GM12878 (cell line): ENCODE data around the gene CD33. TPM values are rescaled to one million over a fixed set of nuclear protein-coding genes. Genes with fewer than 3 reads are reported as not detected.

Experiments used
- ATAC-seq: fragments of 200-7000 bp; cut with Tn5 transposase; 3 replicates; pipeline ENCODE4 v1.9.1; 2020; ENCODE audit warnings: mild to moderate bottlenecking, moderate library complexity
- BruUV-seq: library from RNA; stranded (reverse); fragments of 400-500 nt; replicated peaks from 2 replicates; lab custom pipeline; 2021; lab: Mats Ljungman, UMichigan
- CTCF ChIA-PET: fragments of 300-600 bp; sonication (Branson Sonifier 250); formaldehyde crosslinking; extraction: SDS; loops from one replicate; lab custom pipeline; 2021; ENCODE audit warnings: inconsistent platforms; lab: Yijun Ruan, JAX
- POLR2A ChIA-PET: fragments of 350-600 bp; formaldehyde crosslinking; extraction: SDS; loops from one replicate; lab custom pipeline; 2021; ENCODE audit warnings: inconsistent platforms; lab: Charles Lee
- RAD21 ChIA-PET: fragments of 300-600 bp; sonication (Branson Sonifier 250); formaldehyde crosslinking; loops from one replicate; lab custom pipeline; 2023; ENCODE audit warnings: antibody characterized with exemption; ENCODE audit not compliant: unreplicated experiment; lab: Charles Lee
- SMC1A ChIA-PET: fragments of 300-600 bp; sonication (Branson Sonifier 250); formaldehyde crosslinking; loops from one replicate; lab custom pipeline; 2023; ENCODE audit not compliant: unreplicated experiment, uncharacterized antibody; lab: Charles Lee
- DNase-seq: peaks from one replicate; pipeline ENCODE4 v3.0.0-alpha.2; 2011; ENCODE audit warnings: low read depth, low spot score
- FAIRE-seq: peaks from 3 replicates; lab custom pipeline; 2011; peaks lifted over from hg19 to GRCh38; lab: Jason Lieb, UNC
- H2AFZ ChIP-seq: 2 replicates; pipeline ENCODE4 v1.6.0; 2011; ENCODE audit warnings: low read depth, low read length, control low read depth; ENCODE audit not compliant: control insufficient read depth
- H3K27ac ChIP-seq: 2 replicates; pipeline ENCODE4 v1.5.1; 2011; ENCODE audit warnings: control low read depth; ENCODE audit not compliant: control insufficient read depth, insufficient read depth
- H3K27me3 ChIP-seq, 2 experiments: replicated peaks in 1 of 2; 2 replicates each; pipeline versions ENCODE4 v1.6.0 to v1.6.1; 2011; ENCODE audit warnings: low read length in 1 of 2; ENCODE audit not compliant: control insufficient read depth in 2 of 2, insufficient read depth in 2 of 2
- H3K36me3 ChIP-seq, 2 experiments: 2 replicates each; pipeline ENCODE4 v1.5.1; 2011; ENCODE audit warnings: low read length in 1 of 2; ENCODE audit not compliant: control insufficient read depth in 2 of 2, insufficient read depth in 2 of 2
- H3K4me1 ChIP-seq: 2 replicates; pipeline ENCODE4 v1.6.1; 2011; ENCODE audit warnings: mild to moderate bottlenecking, low read length, moderate library complexity, mixed read lengths; ENCODE audit not compliant: control insufficient read depth, insufficient read depth
- H3K4me2 ChIP-seq: 2 replicates; pipeline ENCODE4 v1.6.0; 2011; ENCODE audit warnings: control low read depth; ENCODE audit not compliant: control insufficient read depth, insufficient read depth
- H3K4me3 ChIP-seq: fragments of 200-600 bp; sonication (generic); 2 replicates; pipeline ENCODE4 v1.5.1; 2016
- H3K79me2 ChIP-seq: 2 replicates; pipeline ENCODE4 v1.6.0; 2011; ENCODE audit warnings: low read length; ENCODE audit not compliant: control insufficient read depth, insufficient read depth
- H3K9ac ChIP-seq: 2 replicates; pipeline ENCODE4 v1.8.0; 2011; ENCODE audit warnings: low read length, control low read depth, mixed read lengths; ENCODE audit not compliant: control insufficient read depth, insufficient read depth
- H3K9me3 ChIP-seq: replicated peaks from 3 replicates; pipeline ENCODE4 v1.5.1; 2011; ENCODE audit warnings: mild to moderate bottlenecking, low read length; ENCODE audit not compliant: control insufficient read depth, insufficient read depth
- H4K20me1 ChIP-seq: 2 replicates; pipeline ENCODE4 v1.6.0; 2011; ENCODE audit not compliant: control insufficient read depth, insufficient read depth
- BRCA1 ChIP-seq: IDR thresholded peaks from 2 replicates; pipeline ENCODE4 v1.6.1; 2011; ENCODE audit warnings: low read depth, low read length, improper control_type of control experiment
- CHD4 ChIP-seq: fragments of 200-600 bp; sonication (generic); IDR thresholded peaks from 2 replicates; pipeline ENCODE4 v1.6.1; 2016; ENCODE audit warnings: mild to moderate bottlenecking
- CREB1 ChIP-seq: IDR thresholded peaks from 2 replicates; pipeline ENCODE4 v1.6.1; 2012; ENCODE audit warnings: low read depth, mild to moderate bottlenecking, inconsistent platforms
- HCFC1 ChIP-seq: fragments of 150-350 bp; IDR thresholded peaks from 2 replicates; pipeline ENCODE4 v1.6.1; 2014; ENCODE audit warnings: low read length
- HDAC2 ChIP-seq: fragments of 200-600 bp; sonication (generic); IDR thresholded peaks from 2 replicates; pipeline ENCODE4 v1.6.1; 2017
- JUNB ChIP-seq: IDR thresholded peaks from 2 replicates; pipeline ENCODE4 v1.6.1; 2016; ENCODE audit warnings: antibody characterized with exemption, mild to moderate bottlenecking
- KLF5 ChIP-seq: fragments of 450-650 bp; IDR thresholded peaks from 2 replicates; pipeline ENCODE4 v1.6.1; 2014; ENCODE audit warnings: mild to moderate bottlenecking; ENCODE audit not compliant: partially characterized antibody
- MTA3 ChIP-seq: IDR thresholded peaks from 2 replicates; pipeline ENCODE4 v1.6.1; 2012; ENCODE audit warnings: low read length, inconsistent platforms, borderline replicate concordance
- RELA ChIP-seq: fragments of 450-650 bp; IDR thresholded peaks from 2 replicates; pipeline ENCODE4 v1.8.0; 2014; ENCODE audit warnings: borderline replicate concordance; ENCODE audit not compliant: partially characterized antibody
- SMARCA5 ChIP-seq: fragments of 450-650 bp; IDR thresholded peaks from 2 replicates; pipeline ENCODE4 v1.6.1; 2017; ENCODE audit warnings: mild to moderate bottlenecking
- SP1 ChIP-seq: IDR thresholded peaks from one replicate; pipeline ENCODE4 v1.6.1; 2011; ENCODE audit warnings: low read depth, low read length
- SRF ChIP-seq, 2 experiments: IDR thresholded peaks; 2 replicates each; pipeline ENCODE4 v1.6.1; 2011; ENCODE audit warnings: low read depth in 2 of 2, low read length in 2 of 2, mild to moderate bottlenecking in 1 of 2, moderate library complexity in 1 of 2
- TBL1XR1 ChIP-seq: IDR thresholded peaks from 2 replicates; pipeline ENCODE4 v1.6.1; 2012; ENCODE audit warnings: low read depth, low read length, improper control_type of control experiment
- WGBS: methylation state at CpG from one replicate; pipeline ENCODE4 v1.1.6; 2016; ENCODE audit warnings: low lambda C conversion rate; ENCODE audit not compliant: insufficient replicate concordance, insufficient coverage; ENCODE audit errors: missing lambda C conversion rate; 5-methylcytosine and 5-hydroxymethylcytosine counted together
- in situ Hi-C: fragments of 300-500 bp; cut with MboI; formaldehyde crosslinking; loops from 9 replicates; pipeline ENCODE4 v1.14.3; 2018; ENCODE audit warnings: mixed read lengths
- intact Hi-C: fragments of 100-400 bp; cut with micrococcal nuclease; formaldehyde crosslinking; loops from one replicate; pipeline ENCODE4 v1.14.2; 2022; ENCODE audit not compliant: unreplicated experiment
- polyA plus RNA-seq, 11 experiments: library from polyadenylated mRNA; depleted of rRNA in 4 of 11; unstranded in 6 of 11; stranded (reverse) in 5 of 11; fragments of >200 nt; fragmentation: Nextera tagmentation in 4 of 11; fragmentation: Illumina TruSeq in 1 of 11; extraction: Ambion mirVana in 4 of 11; extraction: Trizol in 1 of 11; gene quantifications; 1 replicate in 1 of 11; 2 replicates in 10 of 11; pipeline versions ENCODE4 v1.2.1 to v1.2.3, GENCODE V29; 2011 to 2016; ENCODE audit warnings: inconsistent platforms in 2 of 11, missing spikeins in 2 of 11, low read depth in 1 of 11
- total RNA-seq, 4 experiments: library from RNA; depleted of rRNA in 3 of 4; stranded (reverse); fragments of >200 nt in 3 of 4; fragmentation: Illumina TruSeq in 1 of 4; extraction: Trizol in 1 of 4; gene quantifications; 2 replicates each; pipeline versions ENCODE4 v1.2.1 to v1.2.3, GENCODE V29; 2013 to 2021
- TF ChIP-seq, protein P1 (sequence below): fragments of 150-350 bp; IDR thresholded peaks from 2 replicates; pipeline ENCODE4 v1.6.1; 2014; ENCODE audit warnings: mild to moderate bottlenecking, low read depth, low read length
- TF ChIP-seq, protein P2 (sequence below): fragments of 450-650 bp; IDR thresholded peaks from 2 replicates; pipeline ENCODE4 v1.6.1; 2017; ENCODE audit warnings: low read depth, mild to moderate bottlenecking, moderate library complexity
- TF ChIP-seq, protein P3 (sequence below): IDR thresholded peaks from 2 replicates; pipeline ENCODE4 v1.6.1; 2012; ENCODE audit warnings: low read depth, low read length, improper control_type of control experiment
- TF ChIP-seq, protein P4 (sequence below): IDR thresholded peaks from 2 replicates; pipeline ENCODE4 v1.6.1; 2011; ENCODE audit warnings: borderline replicate concordance, low read depth, mild to moderate bottlenecking, moderate library complexity, low read length; ENCODE audit not compliant: insufficient read depth, poor library complexity, severe bottlenecking

The CD33 gene
- total and polyA plus RNA-seq, 10 of the 15 experiments (the other 5 are each of a cell fraction or from before 2014, with no cell fraction given) = 0.29 to 17.9 (median 0.72) TPM; not detected in 1

DNA sequence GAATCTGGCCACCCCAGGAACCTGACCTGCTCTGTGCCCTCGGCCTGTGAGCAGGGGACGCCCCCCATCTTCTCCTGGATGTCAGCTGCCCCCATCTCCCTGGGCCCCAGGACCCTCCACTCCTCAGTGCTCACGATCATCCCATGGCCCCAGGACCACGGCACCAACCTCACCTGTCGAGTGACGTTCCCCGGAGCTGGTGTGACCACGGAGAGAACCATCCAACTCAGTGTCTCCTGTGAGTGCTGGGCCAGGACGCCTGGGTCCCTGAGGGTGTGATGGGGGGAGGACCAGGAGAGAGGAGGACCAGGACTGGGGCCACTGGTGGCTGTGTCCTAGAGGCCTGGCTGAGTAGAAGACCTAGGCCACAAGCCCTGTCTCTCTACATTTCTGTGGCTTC lies 13.0 kb upstream of the CD33 start:
- intact Hi-C loops = no loop called here
- no peak for ATAC-seq
- Histone ChIP-seq H3K4me1 (no peaks in the 10 kb centered on the region; the same call in 1 of the 2 replicates), H2AFZ (no peak overlapping the region), H3K9me3 (no peaks in the 10 kb centered on the region), H3K79me2 (no peaks in the 10 kb centered on the region), H3K9ac (no peak overlapping the region), H3K4me2 (no peak overlapping the region), H3K36me3 (no peaks in the 10 kb centered on the region), H3K27me3 (no peaks in the 10 kb centered on the region), H4K20me1 (no peaks in the 10 kb centered on the region), H3K27ac (no peak overlapping the region), H3K4me3 (no peak overlapping the region)
- 21% methylated on average over 7 of the region's 9 CpGs for WGBS
- DNase-seq = no peak
- TF ChIP-seq SMARCA5 = no peak
- no peak for TF ChIP-seq CHD4
- TF ChIP-seq KLF5 = no peak
- TF ChIP-seq TBL1XR1 = no peak
- TF ChIP-seq SRF (IDR thresholded peaks at IDR 0.05; ENCODE audit: low read depth in 2 of 2, low read length in 2 of 2) = no peak
- TF ChIP-seq JUNB = no peak
- TF ChIP-seq, protein P1, sequence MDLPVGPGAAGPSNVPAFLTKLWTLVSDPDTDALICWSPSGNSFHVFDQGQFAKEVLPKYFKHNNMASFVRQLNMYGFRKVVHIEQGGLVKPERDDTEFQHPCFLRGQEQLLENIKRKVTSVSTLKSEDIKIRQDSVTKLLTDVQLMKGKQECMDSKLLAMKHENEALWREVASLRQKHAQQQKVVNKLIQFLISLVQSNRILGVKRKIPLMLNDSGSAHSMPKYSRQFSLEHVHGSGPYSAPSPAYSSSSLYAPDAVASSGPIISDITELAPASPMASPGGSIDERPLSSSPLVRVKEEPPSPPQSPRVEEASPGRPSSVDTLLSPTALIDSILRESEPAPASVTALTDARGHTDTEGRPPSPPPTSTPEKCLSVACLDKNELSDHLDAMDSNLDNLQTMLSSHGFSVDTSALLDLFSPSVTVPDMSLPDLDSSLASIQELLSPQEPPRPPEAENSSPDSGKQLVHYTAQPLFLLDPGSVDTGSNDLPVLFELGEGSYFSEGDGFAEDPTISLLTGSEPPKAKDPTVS = no peak
- no peak for TF ChIP-seq CREB1
- TF ChIP-seq HDAC2 = no peak
- no peak for TF ChIP-seq MTA3
- TF ChIP-seq HCFC1 = no peak
- no peak for TF ChIP-seq RELA
- TF ChIP-seq, protein P2, sequence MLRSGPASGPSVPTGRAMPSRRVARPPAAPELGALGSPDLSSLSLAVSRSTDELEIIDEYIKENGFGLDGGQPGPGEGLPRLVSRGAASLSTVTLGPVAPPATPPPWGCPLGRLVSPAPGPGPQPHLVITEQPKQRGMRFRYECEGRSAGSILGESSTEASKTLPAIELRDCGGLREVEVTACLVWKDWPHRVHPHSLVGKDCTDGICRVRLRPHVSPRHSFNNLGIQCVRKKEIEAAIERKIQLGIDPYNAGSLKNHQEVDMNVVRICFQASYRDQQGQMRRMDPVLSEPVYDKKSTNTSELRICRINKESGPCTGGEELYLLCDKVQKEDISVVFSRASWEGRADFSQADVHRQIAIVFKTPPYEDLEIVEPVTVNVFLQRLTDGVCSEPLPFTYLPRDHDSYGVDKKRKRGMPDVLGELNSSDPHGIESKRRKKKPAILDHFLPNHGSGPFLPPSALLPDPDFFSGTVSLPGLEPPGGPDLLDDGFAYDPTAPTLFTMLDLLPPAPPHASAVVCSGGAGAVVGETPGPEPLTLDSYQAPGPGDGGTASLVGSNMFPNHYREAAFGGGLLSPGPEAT = no peak
- TF ChIP-seq, protein P3, sequence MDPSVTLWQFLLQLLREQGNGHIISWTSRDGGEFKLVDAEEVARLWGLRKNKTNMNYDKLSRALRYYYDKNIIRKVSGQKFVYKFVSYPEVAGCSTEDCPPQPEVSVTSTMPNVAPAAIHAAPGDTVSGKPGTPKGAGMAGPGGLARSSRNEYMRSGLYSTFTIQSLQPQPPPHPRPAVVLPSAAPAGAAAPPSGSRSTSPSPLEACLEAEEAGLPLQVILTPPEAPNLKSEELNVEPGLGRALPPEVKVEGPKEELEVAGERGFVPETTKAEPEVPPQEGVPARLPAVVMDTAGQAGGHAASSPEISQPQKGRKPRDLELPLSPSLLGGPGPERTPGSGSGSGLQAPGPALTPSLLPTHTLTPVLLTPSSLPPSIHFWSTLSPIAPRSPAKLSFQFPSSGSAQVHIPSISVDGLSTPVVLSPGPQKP = no peak
- no peak for TF ChIP-seq SP1
- TF ChIP-seq, protein P4, sequence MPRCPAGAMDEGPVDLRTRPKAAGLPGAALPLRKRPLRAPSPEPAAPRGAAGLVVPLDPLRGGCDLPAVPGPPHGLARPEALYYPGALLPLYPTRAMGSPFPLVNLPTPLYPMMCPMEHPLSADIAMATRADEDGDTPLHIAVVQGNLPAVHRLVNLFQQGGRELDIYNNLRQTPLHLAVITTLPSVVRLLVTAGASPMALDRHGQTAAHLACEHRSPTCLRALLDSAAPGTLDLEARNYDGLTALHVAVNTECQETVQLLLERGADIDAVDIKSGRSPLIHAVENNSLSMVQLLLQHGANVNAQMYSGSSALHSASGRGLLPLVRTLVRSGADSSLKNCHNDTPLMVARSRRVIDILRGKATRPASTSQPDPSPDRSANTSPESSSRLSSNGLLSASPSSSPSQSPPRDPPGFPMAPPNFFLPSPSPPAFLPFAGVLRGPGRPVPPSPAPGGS = no peak
- TF ChIP-seq BRCA1 = no peak
- no TSS peak for BruUV-seq
- in situ Hi-C loops = no loop called here
- no peak for FAIRE-seq
- ChIA-PET CTCF (no interaction called here), SMC1A (no interaction called here), POLR2A (no interaction called here), RAD21 (no interaction called here)
